ENCODE results near the gene KCNAB1.

KCNAB1 gene

DNA sequence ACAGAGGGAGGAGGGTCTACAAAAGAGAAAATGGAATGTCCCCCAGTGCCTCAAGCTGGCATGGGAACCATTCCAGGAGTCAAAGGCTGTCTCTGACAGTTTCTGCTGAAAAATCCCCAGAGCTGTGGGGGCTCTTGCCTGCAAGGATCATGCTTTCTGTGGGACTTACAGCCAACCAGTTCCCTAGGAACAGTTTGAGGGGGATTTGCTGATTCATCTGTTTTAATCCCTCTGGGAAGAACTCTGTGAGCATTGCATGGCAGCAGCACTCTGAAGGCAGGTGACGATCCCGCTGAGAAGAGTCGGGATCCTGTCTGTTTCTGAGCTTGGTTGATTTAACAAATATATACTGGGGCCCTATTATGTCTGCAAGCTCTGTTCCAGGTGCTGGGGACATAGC is 258.5 kb downstream of the KCNAB1 start:
- DNase-seq, result no peak

DNA sequence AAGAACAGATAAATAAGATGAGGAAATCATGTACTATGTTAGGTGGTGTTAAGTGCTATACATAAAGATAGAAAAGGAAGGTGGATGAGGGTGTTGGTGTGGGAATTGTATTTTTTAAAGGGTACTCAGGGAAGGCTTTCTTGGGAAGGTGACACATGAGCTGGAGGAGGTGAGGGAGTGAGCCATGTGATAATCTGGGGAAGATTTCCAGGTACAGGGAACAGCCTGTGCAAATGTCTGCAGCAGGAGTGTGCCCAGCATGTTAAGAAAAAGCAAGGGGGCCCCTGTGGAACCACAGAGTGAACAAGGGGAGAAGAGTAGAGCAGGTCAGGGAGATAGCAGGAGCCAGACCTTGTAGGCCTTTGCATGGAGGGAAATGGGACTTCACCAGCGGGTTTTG is 258.9 kb downstream of the KCNAB1 start:
- no peak for DNase-seq

DNA sequence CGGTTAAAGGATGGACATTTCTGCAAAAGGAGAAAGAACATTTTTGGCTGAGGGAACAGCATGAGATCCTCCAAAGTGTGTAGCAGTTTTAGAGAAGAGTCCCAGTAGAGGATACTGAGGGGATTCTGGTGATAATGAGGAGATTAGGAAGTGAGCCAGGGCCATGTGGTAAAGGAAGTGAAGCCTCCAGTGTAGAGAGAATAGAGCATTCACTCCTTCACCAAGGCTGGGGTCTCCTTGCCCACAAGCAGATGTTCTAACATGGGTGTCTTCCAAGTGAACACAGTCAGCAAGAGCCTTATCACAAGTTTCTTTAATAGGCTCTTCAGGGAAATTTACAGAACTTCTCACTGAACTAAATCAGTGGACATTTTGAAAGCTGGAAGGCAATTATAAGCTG is 260.9 kb downstream of the KCNAB1 start:
- DNase-seq, result no peak

DNA sequence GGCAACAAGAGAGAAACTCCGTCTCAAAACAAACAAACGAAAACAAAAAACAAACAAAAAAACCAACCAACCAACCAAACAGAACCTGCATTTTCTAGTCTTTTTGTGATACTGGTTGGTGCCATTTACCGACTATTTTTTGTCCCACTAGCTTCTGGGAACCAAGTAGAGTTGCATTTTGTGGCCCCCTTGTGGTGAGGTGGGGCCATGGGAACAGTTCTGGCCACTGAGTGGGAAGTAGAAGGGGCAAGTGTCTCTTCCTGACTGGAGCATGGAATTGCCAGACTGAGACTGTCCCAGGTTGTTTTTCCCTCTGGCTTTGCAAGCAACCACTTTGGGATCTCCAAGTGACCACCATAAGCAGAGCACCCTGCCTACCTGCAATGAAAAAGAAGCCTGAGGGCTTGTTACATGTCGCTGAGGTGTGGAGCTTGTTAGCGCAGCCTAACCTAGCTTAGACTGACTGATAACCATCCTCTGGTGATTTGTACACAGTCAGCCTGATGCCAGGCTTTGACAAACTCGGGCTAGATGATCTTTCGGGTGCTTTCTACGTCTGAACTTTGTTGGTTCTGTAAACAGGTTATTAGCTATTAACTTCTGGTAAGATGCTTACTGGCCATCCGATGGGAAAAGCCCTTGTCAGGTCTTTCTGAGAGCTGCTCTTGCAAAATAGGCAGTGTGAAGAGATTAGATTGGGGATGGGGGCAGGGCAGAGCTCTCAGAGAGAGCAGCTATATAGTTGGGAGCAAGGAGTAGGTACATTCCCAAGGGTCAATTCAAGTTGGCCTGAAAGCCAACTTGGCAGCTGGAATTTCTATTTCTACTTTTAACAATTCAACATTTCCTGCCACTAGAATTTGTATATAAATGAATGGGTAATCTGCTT is 262.3 kb downstream of the KCNAB1 start:
- no peak for DNase-seq

DNA sequence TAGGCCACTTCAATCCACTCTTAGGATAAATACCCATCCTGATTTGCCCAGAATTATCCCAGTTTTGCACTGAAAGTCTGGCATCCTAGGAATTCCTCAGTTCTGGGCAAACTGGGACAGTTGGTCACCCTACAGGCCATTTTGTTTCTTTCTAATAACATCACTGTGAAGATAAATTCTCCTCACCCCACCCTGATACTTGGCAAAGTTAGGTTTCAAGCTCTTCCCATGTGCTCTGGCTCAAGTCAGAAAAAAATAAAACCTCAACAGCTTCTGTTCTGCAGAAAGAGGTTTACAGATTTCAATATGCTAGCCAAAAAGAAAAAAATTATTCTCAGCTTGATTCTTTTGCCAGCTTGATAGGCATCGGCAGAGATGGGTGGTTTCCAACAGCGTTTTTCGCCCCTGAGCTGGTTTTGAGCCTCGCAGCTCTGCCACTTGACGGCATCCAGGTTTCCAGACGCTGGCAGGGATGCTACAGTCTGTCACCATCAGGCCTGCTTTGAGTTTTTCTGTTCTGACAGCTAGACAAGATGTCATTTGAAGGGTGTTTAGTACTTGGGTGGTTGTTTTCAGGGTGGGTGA is 263.2 kb downstream of the KCNAB1 start:
- DNase-seq, result no peak

DNA sequence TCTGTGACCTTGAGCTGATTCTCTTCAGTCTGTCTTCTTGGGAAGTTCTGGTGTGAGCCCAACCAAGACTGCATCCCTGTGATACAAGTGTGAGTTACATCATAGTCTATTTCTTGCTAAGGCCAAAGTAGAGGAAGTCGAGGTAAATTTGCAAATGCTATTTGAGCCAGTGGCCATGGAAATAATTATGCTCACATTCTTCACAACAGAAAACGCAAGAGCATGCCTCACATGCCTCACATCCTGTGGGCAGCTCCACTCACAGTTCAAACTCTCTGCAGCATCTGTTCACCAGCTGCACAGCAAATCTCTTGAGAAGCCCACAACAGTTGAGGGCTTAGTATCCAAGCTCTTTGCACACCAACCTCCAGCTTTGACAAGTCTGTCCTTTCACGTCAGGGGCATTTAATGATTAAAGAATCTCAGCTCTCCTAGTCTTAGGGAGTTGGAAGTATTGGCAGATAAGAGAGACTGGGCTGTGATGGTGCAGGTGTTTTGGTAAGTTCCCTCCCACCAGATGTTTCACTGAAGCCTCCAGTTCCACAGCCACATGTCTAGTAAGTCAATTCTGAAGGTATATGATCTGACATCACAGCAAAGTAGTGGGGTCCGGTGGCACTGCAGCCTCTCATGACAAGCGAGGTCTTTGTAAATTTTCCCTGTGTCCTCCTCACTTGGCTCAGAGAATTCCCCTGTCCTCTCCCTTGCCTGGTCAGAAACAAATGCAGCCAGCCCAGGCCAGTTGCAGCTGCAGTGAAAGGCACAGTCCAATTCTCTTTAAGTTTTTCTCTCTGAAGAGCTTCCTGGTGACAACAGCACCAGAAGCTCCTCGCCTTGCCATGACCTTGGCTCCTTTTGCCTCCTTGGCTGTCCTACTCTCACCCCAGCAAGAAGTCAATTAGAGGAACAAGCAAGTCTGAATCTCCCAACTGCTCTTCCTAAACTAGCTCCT is 268.4 kb downstream of the KCNAB1 start:
- no peak for DNase-seq

DNA sequence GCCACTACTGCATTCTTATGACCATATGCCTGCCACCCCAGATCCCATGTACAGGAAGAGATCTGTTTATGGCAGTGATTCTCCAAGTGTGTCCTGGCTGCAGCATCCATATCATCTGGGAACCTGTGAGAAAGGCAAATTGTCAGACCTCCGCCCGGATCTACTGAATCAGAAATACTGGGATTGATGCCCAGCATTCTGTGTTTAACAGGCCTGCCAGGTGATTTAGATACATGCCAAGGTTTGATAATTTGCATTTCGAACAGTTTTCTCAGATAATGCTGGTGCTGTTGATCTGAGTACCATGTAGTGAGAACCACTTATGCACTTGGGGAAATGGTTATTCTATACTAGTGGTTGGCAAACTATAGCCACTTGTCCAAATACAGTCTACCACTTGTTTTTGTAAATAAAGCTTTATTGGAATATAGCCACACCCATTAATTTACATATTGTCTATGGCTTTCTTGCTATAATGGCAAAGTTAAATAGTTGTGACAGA is 269.1 kb downstream of the KCNAB1 start:
- DNase-seq, result no peak

DNA sequence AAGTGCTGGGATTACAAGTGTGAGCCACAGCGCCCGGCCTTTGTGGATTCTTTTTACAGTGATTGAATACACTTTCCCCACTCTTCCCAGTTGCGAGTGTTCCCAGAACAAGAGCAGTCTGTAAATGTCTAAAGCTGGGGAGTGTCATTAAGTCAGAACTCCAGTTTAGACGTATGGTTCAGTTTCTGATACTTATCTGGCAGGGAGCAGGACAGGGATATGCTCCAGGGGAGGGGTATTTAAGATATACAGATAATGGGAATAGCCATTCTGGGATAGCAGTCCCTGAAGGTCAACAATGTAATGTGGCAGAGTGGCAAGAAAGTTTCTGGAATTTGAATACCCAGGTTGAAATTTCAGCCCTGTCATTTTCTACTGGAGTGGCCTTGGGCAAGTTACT is 270.5 kb downstream of the KCNAB1 start:
- no peak for DNase-seq

DNA sequence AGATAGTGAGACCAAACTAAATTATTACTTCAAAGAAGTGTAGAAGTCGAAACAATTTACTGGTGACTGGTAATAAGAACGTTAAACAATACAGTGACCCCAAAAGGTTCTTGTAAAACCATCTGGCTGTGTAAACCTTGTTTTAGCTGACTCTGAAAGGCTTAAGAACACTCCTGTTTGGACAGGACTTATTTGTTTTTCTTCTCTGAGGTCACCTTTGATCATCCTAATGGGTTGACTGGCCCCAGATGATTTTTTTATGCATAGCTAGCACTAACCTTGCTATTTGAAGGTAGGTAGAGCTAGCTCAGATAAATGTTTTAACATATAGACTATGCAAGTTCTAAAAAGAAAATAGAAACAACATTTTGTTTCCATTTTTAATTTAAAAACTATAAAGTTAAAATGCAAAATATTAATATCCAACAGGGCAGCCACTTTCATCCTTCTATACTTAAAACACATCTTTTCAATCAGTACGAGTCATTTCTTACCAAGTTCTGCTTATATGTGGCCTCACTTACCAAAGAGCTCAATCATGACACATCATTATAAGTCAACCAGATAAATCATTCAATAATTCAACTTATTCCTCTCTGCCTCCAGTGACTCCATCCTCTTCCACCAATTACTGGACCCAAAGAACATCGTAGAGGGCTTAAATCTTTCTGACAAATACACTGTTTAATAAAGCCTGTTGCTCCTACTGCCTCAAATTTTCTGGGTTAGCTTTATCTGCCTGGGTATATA is 275.8 kb downstream of the KCNAB1 start:
- no peak for DNase-seq

DNA sequence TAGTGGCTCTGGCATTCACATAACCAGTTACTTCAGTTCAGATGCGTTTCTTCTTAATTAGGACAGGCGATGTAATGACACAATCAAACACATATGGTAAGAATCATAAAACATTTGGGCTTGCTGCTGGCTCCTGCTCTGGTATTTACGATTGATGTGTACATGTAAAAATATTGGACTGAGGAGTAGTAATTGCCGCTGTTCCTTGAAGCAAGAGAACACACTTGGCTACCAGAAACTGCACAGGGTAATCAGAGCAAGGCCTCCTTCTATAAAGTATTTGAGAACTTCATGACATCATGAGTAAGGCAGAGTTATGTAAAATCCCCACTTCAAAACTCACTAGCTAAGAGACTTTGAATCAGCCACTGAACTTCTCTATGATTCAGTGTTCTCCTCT is 276.5 kb downstream of the KCNAB1 start:
- DNase-seq, result no peak

DNA sequence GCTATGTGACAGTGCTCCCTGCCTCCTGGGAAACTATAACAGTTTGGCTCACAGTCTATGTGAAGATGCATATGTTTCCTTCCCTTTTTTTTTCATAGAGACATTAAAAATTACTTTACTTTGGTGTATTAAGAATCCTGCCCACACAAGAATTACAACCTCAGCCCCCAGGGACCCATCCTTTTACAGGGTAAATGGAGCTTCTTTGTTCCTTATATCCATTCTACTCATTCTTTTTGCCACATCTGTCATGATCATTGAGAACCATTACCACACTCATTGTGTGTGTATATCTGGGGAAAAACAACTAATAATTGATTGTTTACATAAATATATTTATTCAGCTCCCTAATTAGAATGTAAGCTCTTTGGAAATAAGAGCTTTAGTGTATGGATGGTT is 277.2 kb downstream of the KCNAB1 start:
- DNase-seq, result no peak

DNA sequence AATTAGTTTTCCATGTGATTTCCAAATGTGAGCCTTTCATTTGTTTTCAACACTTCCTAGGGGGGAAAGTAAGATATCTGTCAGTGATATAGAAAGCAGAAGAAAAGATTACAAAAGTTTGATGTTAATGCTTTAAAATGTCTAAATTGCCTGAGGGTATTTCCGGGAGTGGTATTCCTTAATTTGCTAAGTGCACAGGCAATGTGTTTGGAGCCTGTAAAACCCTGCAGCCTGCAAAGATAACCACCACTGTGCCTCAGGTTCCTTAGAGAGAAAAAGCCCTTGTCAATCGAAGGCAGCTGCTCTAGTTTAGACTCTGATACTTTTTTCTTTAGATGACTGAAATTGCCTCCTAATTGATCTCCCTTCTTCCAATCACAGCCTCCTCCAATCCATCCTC is 279.7 kb downstream of the KCNAB1 start:
- DNase-seq, result no peak

DNA sequence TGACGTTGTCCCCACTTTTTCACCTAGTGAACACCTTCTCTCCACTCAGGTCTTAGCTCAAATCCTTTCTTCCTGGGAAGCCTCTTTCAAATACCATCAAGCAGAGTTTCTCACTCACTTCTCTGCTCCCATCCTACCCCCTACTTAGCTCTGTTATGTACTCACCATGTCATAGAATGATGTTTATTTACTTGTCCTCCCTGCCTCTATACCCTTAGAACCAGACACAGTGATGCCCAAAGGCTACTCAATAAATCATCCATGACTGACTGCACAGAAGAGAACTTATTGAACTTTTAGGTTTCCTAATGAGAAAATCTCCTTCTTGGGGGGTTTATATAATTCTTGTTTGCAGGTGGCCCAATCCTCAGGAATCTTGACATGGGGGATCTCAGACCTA is 280.4 kb downstream of the KCNAB1 start:
- no peak for DNase-seq

DNA sequence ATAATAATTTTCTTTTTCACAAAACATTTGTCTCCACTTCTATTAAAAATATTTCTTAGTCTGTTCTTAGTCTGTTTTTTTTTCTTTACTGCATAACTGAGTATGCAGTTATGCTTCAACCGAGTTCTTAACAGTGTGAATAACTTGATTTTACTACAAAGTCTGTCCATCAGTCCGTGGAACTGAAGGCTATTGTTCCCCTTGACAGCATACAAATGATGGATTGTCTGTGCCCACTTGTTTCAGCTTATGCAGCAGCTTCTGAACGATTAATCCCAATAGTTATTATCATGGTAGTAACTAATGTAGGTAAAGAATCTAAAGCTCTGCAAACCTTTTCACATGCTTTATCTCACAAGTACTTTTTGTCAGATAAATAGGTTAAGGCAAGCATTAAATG is 283.8 kb downstream of the KCNAB1 start:
- DNase-seq, result no peak

DNA sequence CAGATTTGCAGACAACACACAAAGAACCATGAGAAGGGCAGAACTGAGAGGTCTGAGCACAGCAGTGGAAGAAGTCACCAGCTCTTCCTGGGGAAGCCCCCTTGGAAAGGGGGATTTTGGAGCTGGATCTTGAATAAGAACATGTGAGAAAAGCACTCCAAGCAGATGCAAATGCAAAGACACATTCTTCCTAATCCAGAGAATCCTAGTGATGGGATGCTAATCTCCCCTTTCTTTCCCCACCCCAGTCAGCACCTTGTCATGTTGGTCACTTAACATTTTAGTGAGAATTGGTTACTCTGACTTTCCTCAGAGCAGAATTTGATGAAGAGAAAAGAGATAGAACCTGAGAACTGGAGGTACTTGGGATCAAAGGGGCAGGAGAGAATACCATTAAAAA is 286.0 kb downstream of the KCNAB1 start:
- DNase-seq, result no peak

DNA sequence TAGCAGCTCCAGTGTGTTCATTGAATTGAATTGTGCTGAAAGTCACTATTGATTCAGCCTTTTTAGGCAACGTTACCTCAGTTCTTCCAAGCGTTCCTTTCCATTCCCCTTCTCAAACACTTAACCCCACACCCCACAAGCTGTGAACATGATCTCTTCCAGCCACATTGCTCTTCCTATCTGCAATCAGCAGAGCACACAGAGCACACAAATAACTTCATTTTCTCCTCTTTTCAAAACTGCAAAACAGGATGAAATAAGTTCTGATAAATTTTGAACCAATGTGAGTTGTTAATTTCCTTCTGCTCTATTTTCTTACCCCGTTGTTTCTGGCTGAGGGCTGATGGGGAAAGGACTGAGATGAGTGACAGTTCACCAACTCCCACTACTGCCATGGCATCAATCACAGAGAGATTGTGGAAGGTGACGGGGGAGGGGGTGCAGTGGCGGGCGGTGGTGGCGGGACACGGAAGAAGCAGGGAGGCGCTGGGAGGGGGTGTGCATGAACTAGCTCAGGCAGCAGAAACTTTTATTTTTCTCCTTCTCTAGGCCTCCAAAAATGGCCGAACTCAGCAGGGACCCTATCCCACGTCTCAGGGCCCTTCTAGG is 287.3 kb downstream of the KCNAB1 start:
- no peak for DNase-seq

DNA sequence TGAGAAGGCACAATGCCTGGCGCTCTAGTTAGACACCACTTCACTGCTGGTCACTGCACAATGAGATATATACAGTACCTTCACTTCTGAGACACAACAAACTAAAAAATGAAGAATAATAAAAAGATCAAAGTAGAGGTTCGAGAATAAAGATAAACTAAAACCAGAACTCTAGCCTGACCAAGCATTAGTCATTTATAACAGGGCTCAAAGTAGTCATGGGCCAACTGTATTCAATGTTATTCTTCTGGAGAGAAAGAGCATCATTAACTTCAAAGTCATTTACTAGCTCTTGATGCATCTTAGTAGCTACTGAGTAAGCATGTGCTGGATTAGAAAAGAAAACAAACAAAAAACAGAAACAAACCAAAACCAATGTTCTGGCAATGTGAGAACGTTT is 289.3 kb downstream of the KCNAB1 start:
- no peak for DNase-seq

DNA sequence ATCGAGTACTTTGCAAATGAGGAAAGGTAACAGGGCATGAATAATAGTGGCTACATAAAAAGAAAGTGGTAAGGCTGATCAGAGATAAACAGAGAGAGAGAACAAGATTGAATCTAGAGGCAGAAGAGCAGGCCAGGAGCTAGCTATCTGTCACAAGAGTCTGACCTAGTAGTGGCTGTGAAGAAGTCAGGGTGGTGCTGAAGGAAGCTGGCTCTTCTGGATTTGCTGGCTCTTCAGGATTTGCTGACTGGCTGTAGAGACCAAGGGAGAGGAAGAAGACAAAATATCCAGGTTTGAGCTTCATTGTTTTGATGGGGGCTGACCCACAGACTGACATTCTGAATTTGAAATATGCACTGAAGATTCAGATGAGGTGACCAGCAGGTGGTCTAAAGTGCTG is 292.2 kb downstream of the KCNAB1 start:
- no peak for DNase-seq

DNA sequence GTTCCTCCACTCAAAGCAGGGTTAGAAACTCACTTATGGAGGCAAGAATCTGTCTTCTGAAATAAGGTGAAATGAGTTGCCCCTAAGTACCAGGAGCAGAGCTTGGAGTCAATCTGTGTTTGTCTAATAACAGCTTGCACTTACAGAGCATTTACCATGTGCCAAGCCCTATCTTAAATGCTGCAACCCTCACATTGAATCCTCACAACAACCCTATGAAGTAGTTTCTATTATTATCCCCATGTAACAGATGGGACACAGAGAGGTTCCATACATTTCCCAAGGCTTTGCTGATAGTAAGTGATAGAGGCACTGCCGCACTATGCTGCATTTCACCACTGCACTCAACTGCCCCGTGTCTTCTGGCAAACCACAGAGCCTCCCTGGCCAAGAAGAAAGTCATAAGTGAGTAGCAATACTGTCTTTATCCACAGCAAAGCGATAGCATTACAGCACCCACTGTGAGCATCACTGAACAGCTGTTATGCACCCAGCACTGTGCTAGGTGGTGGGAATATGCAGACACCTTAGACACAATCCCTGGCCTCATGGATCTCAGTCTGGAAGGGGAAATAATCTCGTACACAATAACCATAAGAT is 293.0 kb downstream of the KCNAB1 start:
- no peak for DNase-seq

DNA sequence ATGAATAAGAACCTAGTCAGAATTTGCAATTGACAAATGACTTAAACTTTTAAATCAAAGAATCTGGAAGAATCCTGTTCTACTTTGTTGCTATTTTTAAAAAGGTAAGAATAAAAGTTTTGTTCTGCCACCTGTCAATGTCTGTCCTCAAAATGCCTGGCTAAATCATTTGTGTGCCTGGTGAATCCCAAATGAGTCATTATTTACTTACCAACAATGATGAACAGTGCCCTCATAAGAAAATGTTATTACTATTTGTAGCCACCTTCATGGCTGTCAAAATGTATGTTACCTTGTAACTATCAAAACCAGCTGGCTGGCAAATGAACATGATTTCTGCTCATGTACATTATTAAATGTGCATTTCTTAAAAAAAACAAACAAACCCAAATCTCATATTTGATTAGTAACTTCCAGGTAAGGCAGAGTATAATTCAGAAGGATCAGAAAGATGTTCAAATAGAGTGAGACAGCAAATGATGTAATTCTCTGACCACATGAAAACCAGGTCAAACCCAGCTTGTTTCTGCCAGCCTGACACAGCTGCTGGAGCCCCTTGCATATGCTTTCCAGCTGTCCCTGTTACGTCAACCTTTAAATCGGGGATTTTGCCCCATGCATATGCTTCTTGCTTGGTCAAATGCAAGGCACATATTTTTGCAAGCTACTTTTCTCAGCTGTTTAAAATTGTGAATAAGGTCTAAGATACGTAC is 296.6 kb downstream of the KCNAB1 start:
- no peak for DNase-seq

DNA sequence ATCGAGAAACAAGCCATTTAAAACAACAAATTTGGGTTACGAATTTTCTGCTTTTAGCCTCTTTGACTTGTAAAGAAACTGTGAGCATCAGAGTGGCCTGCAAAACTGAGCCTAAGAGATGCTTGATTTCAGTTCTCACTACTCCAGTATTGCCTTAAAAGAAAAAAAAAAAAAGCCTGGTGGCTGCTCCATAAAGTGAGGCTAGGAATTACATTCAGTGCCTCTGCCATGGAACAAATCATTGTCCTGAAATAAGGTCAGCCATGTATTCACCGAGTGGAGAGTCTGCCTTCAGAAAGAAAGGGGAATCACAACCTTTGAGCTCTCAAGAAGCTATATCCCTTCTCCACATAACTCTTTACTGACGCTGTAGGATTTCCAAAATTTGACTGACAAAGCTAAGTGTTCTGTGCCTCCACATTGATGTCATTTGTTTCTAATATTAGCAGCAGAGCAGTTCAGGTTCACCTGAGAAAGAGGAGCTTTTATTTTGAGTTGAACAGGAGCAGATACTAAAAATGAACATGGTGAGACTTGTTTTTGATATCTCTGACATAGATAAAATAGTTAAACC is 297.3 kb downstream of the KCNAB1 start:
- DNase-seq, result no peak
